ENCODE results near the gene SPTBN5. TPM values are rescaled to one million over a fixed set of nuclear protein-coding genes. Genes with fewer than 3 reads are reported as not detected.

Gene SPTBN5
- total RNA-seq, 1 donor from 2014 or later = 0.65 TPM

DNA sequence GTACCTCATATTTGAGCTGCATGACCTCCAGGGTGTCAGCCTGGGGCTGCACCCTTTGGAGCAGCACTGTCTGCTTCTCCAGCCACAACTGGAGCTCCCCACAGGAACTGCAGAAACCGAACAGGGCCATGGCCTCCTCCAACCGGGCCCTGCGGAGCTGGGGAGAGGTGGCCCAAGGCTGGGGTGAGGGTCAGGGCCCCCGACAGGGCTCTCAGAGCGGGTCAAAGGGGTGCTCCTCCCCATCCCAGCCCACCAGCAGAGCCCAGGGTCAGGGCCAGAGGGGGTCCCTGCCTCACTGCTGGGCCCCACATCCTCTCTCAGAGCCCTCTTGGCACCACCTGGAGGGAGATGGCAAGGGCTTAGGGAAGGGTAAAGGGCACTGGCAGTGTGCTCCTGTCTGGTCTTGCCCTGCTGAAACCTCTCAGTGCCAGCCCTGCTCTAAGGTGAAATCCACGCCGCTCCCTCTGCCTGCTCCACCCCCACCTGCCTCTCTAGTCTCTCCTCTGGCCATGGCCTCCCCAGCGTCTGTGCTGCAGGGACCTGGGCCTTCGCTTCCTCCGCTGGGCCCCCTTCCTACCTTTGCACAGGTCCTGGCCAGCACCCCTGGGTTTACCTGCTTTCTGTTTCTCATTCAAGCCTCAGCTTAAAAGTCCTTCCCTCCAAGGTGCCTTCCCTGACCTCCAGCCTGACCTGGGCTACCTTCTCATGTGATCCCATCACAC is 13.5 kb downstream of the SPTBN5 start:
- Mint-ChIP-seq H3K4me1 (peaks cover 4% of the 10 kb centered on the region), H3K27me3 (peaks cover 15% of the 10 kb centered on the region), H3K9me3 (no peaks in the 10 kb centered on the region), H3K4me3 (no peak overlapping the region), H3K36me3 (ENCODE audit: low read depth) (peaks cover 3% of the 10 kb centered on the region), H3K27ac (no peak overlapping the region)
- intact Hi-C loops (cut with micrococcal nuclease) = no loop called here
- no peak for DNase-seq

DNA sequence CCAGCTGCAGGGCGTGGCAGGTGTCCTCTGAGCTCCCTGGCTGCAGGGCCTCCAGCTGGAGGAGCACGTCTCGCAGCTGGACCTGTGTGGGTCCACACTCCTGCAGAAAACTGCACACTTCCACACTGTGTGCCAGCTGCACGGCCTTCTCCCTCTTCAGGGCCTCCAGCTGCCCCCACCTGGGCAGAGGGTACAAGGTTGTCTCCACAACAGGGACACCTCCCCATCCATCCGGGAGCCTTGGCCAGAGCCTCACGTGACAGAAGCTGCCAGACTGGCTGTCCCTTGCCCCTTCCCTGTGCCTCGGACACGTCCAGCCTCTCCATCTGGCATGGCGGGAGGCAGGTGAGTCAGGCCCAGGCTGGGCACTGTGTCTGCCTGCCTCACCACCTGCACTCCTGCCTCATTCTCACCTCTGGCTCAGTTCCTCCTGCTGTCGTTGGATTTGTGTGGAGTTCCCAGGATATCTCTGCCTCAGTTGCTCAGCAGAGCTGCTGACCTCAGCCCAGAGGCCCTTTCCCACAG is 14.5 kb downstream of the SPTBN5 start:
- Mint-ChIP-seq H3K4me1 (peaks cover 3% of the 10 kb centered on the region), H3K27ac (no peak overlapping the region), H3K27me3 (peaks cover 15% of the 10 kb centered on the region), H3K9me3 (no peaks in the 10 kb centered on the region), H3K4me3 (no peak overlapping the region), H3K36me3 (ENCODE audit: low read depth) (peaks cover 3% of the 10 kb centered on the region)
- no peak for DNase-seq
- intact Hi-C loops (cut with micrococcal nuclease) = no loop called here

DNA sequence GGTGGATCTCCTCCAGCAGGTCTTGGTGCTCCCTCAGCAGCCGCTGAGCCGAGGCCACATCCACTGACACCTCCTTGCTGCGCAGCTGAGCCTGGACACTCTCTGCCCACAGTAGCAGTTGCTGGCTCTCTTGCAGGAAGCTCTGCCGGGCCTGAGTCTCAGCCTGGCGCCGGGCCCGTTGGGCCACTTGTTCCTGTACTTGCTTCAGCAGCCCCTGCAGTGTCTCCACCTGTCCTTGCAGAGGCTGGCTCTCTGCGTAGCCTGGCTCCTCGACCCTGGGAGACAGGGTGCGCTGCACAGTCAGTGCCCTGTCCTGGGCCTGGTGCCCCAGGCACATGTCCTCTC is 15.5 kb downstream of the SPTBN5 start:
- no peak for DNase-seq
- peaks cover 15% of the 10 kb centered on the region for H3K27me3 Mint-ChIP-seq
- no peaks in the 10 kb centered on the region for H3K9me3 Mint-ChIP-seq
- peak overlapping the region; percentile 37 for H3K27ac Mint-ChIP-seq
- peaks cover 3% of the 10 kb centered on the region for H3K36me3 Mint-ChIP-seq (ENCODE audit: low read depth)
- H3K4me3 Mint-ChIP-seq = no peak overlapping the region
- intact Hi-C loops (cut with micrococcal nuclease) = no loop called here
- peaks cover 3% of the 10 kb centered on the region for H3K4me1 Mint-ChIP-seq

DNA sequence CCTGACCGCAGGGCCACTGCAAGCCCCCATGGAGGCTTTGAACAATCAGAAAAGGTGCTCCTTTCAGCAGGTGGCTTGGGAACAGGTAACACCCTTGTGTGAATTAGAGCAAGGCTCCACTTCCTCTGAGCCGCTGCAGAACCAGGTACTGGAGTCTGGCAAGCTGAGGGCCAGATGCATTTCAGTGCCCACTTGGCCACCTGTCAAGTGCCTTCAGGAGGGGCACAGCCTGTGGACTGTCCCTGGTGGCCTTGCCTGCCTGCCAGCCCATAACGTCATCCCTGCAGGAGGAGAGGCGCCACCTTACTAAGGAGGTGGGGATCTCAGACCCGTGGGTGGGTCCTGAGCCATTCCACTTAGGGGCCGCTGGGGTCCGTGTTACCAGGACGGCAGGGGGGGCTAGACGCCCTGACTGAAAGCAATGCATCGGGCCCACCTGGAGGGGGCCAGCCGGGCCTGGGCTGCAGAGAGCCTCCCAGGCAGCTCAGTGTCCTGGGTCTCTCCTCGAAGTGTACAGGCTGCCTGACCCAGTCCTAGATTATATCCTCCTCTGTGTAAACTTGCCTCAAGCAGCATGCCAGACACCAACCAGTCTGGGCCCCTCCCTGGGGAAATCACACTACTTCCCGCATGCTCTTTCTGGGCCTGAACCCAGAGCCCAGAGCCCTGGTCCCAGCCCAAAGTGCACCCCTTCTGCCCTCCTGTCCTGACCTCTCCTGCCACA is 16.1 kb downstream of the SPTBN5 start:
- Mint-ChIP-seq H3K27ac (no peak overlapping the region), H3K36me3 (ENCODE audit: low read depth) (peaks cover 3% of the 10 kb centered on the region), H3K4me1 (peaks cover 3% of the 10 kb centered on the region), H3K9me3 (no peaks in the 10 kb centered on the region), H3K4me3 (no peak overlapping the region), H3K27me3 (peaks cover 15% of the 10 kb centered on the region)
- intact Hi-C loops (cut with micrococcal nuclease) = no loop called here
- no peak for DNase-seq

DNA sequence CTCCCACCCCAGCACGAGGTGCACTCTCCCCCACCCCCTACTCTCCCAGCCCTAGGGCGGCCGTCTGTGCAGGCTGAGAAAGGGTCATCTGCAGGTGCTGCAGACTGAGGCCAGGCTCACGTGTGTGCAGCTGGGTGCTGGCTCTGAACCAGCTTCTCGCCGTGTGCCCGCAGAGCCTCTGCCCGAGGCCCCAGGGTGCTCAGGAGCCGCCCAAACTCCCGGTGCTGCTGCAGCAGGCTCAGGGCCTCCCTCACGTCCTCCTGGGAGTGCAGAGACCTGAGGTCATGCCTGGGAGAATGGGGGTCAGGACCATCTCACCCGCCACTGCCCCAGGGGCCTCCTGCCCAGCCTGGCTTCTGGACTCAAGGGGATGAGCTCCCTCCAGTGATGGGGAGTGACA is 17.2 kb downstream of the SPTBN5 start:
- Mint-ChIP-seq H3K27me3 (peaks cover 12% of the 10 kb centered on the region), H3K4me3 (no peak overlapping the region), H3K4me1 (peaks cover 6% of the 10 kb centered on the region), H3K36me3 (ENCODE audit: low read depth) (peaks cover 3% of the 10 kb centered on the region), H3K9me3 (no peaks in the 10 kb centered on the region), H3K27ac (no peak overlapping the region)
- intact Hi-C loops (cut with micrococcal nuclease) = no loop called here
- DNase-seq = no peak

DNA sequence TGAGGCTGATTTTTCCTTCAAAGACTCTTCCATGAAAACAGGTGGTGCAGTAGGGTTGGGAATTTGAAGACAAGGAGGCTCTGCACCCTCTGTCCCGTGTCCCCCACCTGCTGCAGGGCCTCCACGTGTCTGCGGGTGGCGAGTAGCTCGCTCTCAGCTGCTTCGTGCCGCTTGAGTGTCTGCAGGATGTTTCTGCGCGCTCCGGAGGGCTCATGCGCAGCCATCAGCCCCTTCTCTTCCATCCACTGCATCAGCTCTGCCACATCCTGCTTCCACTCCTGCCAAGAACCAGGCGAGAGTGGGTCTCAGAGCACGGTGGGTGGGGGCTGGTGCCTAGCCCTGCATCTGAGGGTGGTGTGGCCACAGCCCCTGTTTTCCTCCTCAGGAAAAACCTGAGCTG is 17.8 kb downstream of the SPTBN5 start:
- Mint-ChIP-seq H3K27me3 (peaks cover 5% of the 10 kb centered on the region), H3K4me3 (no peak overlapping the region), H3K9me3 (no peaks in the 10 kb centered on the region), H3K27ac (no peak overlapping the region), H3K36me3 (ENCODE audit: low read depth) (no peaks in the 10 kb centered on the region), H3K4me1 (peaks cover 6% of the 10 kb centered on the region)
- no peak for DNase-seq
- intact Hi-C loops (cut with micrococcal nuclease) = no loop called here

DNA sequence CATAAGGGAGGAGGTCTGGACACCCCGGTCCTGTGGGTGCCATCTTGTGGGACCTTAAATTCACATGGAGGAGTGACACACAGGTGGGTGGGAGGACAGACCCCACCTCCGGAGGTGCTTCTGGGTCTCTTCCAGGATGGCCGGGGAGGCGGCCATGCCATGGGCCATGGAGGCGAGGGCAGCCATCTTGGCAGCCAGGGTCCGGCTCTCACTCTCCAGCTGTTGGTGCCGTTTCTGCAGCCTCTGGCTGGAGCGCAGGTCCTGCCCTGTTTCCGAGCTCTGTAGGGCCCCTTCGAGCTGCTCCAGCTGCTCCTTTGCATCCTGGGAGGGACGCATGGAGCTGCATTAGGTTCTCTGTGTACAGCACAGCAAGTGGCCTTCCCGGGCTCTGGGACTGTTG is 19.1 kb downstream of the SPTBN5 start:
- H3K36me3 Mint-ChIP-seq (ENCODE audit: low read depth) = no peaks in the 10 kb centered on the region
- no peak for DNase-seq
- H3K4me3 Mint-ChIP-seq = no peak overlapping the region
- no peaks in the 10 kb centered on the region for H3K9me3 Mint-ChIP-seq
- no peaks in the 10 kb centered on the region for H3K27me3 Mint-ChIP-seq
- intact Hi-C loops (cut with micrococcal nuclease) = no loop called here
- H3K27ac Mint-ChIP-seq = no peak overlapping the region
- peaks cover 9% of the 10 kb centered on the region for H3K4me1 Mint-ChIP-seq

DNA sequence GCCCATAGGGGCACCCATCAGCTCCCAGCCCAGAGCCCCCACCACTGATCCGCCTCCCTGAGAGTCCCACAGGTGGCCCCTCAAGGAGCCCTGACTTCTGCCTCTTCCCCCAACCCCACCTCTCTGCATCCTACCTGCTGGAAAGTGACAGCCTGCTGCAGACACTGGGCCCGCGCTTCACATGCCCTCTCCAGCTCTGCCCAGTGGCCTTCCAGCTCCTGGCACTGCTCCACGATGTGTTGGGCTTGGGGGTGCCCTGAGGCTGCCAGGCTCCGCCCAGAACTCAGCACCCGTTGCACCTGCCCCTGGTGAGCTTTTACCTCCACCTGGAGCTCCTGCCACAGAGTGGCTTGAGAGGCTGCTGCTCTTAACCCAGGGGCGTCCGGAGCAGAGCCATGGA is 20.1 kb downstream of the SPTBN5 start:
- peaks cover 9% of the 10 kb centered on the region for H3K4me1 Mint-ChIP-seq

DNA sequence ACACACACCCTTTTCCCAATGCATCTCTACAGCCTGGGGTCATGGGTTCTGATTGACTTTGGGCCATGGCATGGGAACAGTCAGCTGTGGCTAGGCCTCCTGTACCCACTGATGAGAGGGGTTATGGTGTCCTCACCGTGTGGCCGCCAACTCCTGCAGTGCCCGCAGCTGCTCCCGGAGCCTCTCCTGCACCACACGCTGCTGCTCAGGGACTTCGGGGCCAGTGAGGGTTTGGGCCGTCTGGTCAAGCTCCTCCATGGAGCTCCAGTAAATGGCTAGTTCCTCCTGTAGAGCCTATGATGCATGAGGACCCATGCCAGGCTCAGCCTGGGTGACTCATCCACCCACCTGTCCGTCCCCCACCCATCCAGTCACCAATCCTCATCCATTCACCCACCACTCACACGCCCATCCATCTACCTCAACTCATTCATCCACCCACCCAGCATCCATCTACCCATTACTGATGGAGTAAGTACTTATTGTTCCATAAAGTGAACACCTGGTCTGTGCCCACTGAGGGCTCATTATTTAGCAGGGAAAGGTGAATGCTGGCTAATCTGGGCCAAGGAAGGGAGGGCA is 21.6 kb downstream of the SPTBN5 start:
- Mint-ChIP-seq H3K27me3 (no peaks in the 10 kb centered on the region), H3K4me1 (peaks cover 9% of the 10 kb centered on the region), H3K36me3 (ENCODE audit: low read depth) (no peaks in the 10 kb centered on the region), H3K27ac (peak overlapping the region; percentile 14), H3K4me3 (no peak overlapping the region), H3K9me3 (no peaks in the 10 kb centered on the region)
- no peak for DNase-seq
- intact Hi-C loops (cut with micrococcal nuclease) = no loop called here

More for the DNA sequence above, 20.1 kb downstream of the SPTBN5 start:
- intact Hi-C loops (cut with micrococcal nuclease) = no loop called here
- H3K4me3 Mint-ChIP-seq = no peak overlapping the region
- H3K36me3 Mint-ChIP-seq (ENCODE audit: low read depth) = no peaks in the 10 kb centered on the region
- DNase-seq = no peak
- no peaks in the 10 kb centered on the region for H3K9me3 Mint-ChIP-seq
- no peaks in the 10 kb centered on the region for H3K27me3 Mint-ChIP-seq
- H3K27ac Mint-ChIP-seq = peak overlapping the region; percentile 6

DNA sequence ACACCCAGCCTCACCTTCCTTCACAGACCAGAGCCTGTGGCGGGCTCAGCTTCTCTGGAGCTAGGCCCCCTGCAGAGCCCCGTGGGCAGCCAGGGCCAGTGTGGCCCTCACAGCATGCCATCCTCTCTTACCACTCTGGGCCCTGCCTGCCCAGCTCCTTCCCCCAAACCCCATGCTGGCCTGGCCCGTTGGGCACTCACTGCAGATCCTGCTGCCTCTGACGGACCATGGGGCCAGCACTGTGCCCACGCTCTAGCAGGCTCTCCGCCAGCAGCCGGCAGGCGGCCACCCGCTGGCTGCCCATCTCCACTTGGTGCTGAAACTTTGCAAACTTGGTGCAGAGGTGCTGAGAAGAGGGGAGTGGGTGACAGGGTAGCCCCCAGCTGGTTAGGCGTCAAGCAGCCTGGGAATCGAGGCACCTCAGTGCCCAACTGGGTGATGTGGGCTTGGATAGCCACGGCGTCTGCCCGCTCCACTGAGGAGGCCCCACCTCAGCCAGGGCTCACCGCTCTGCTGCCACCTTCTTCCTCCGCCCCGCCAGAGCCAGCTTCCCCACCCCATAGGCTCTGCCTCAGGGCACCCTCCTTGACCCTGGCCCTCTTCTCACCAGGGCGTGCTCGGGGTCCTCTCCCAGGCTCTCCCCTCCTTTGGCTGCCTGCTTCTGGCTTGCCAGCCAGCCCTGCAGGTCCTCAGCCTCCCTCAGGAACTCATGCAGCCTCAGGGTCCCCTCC is 22.5 kb downstream of the SPTBN5 start:
- H3K4me3 Mint-ChIP-seq = no peak overlapping the region
- DNase-seq = no peak
- H3K36me3 Mint-ChIP-seq (ENCODE audit: low read depth) = no peaks in the 10 kb centered on the region
- H3K9me3 Mint-ChIP-seq = no peaks in the 10 kb centered on the region
- no peaks in the 10 kb centered on the region for H3K27me3 Mint-ChIP-seq
- peaks cover 9% of the 10 kb centered on the region for H3K4me1 Mint-ChIP-seq
- H3K27ac Mint-ChIP-seq = peak overlapping the region; percentile 63
- intact Hi-C loops (cut with micrococcal nuclease) = no loop called here

DNA sequence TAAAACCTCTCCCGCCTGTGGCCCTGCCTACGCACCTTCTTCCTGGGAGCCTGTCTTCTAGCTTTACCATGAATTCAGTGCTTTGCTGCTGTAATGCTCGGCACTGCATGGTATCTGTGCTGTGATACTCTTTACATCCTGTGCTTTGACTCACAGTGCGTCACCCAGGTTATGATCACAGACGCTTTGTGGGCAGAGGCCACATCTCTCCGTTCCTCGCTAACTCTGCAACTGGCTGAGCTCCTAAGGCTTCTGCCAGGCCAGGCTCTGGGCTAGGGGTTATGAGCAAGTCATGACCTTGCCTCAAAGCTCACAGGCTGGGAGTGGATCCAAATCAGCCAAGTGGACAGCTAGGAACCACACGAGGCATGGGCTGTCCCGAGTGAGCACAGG is 23.2 kb downstream of the SPTBN5 start:
- peak; percentile 87 for DNase-seq
- no peaks in the 10 kb centered on the region for H3K27me3 Mint-ChIP-seq
- peaks cover 9% of the 10 kb centered on the region for H3K4me1 Mint-ChIP-seq
- no peak overlapping the region for H3K4me3 Mint-ChIP-seq
- intact Hi-C loops (cut with micrococcal nuclease) = no loop called here
- no peaks in the 10 kb centered on the region for H3K9me3 Mint-ChIP-seq
- H3K36me3 Mint-ChIP-seq (ENCODE audit: low read depth) = no peaks in the 10 kb centered on the region
- peak overlapping the region; percentile 63 for H3K27ac Mint-ChIP-seq

DNA sequence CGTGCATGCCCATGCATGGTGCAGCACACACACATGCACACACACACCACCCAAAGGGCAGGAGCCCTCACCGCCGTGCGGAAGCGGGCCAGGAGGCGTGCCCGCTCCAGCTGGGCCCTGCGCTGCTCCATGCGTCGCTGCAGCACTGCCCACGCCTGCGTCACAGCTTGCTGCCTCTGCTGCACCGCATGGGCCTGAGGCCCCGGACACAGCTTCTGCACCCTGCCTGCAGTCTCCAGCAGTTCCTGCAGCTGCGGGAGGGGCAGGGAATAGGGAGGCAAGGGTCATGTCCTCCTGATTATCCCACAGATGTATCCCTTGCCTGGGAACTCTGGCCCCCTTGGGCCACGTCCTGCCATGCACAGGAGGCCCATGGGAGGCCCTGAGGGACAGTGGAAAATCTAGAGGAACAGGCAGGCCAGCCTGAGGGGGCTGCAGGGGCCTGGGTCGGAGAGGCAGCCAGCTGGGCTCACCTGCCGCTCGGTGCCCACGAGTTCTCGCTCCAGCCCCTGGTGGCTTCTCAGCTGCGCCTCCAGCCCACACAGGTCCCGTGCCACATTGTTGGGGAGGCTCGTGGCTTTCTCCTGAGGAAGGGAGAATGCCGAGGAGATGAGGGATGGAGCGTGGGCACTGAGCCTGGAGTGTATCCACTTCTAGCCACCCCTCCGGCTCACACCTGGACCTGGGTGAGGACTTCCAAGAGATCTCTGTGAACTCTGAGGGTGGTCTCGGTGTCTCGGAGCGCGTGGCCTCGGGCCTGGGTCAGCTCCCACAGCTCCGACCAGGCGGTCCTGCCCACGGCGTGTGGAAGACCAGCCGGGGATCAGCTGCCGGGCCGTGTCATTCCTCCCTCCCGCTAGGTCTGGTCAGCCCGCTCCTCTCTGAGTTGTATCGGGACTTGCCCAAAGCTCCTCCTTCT is 23.8 kb downstream of the SPTBN5 start:
- no peaks in the 10 kb centered on the region for H3K9me3 Mint-ChIP-seq
- intact Hi-C loops (cut with micrococcal nuclease) = no loop called here
- H3K4me3 Mint-ChIP-seq = no peak overlapping the region
- H3K4me1 Mint-ChIP-seq = peaks cover 9% of the 10 kb centered on the region
- no peaks in the 10 kb centered on the region for H3K27me3 Mint-ChIP-seq
- no peak for DNase-seq
- H3K36me3 Mint-ChIP-seq (ENCODE audit: low read depth) = no peaks in the 10 kb centered on the region
- H3K27ac Mint-ChIP-seq = peak overlapping the region; percentile 63

DNA sequence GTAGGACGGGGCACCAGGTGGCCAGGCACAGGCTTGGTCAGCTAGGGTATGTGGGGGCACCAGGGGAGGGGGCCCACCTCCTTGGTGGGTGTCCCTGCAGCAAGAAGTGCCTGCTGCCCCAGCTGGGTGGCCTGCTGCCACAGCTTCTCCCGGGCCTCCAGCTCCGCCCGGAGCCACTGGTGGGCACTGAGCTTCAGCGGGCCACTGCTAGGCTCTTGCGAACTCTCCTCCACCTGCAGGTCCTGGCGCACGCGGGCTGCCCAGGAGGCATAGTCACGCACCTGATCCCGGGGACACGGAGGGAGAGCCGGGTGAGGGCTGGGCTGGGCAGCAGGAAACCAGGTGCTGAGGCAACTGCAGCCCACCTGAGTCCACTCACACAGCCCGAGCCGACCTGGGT is 25.5 kb downstream of the SPTBN5 start:
- DNase-seq = no peak
- Mint-ChIP-seq H3K9me3 (no peaks in the 10 kb centered on the region), H3K4me1 (peaks cover 9% of the 10 kb centered on the region), H3K27me3 (no peaks in the 10 kb centered on the region), H3K27ac (no peak overlapping the region), H3K4me3 (no peak overlapping the region), H3K36me3 (ENCODE audit: low read depth) (no peaks in the 10 kb centered on the region)
- intact Hi-C loops (cut with micrococcal nuclease) = no loop called here
